ENCODE results near the gene PCSK6. TPM values are rescaled to one million over a fixed set of nuclear protein-coding genes. Genes with fewer than 3 reads are reported as not detected.

Gene PCSK6
- total RNA-seq, 4 donors from 2014 or later, result 10.6 to 98.2 (median 12.8) TPM

DNA sequence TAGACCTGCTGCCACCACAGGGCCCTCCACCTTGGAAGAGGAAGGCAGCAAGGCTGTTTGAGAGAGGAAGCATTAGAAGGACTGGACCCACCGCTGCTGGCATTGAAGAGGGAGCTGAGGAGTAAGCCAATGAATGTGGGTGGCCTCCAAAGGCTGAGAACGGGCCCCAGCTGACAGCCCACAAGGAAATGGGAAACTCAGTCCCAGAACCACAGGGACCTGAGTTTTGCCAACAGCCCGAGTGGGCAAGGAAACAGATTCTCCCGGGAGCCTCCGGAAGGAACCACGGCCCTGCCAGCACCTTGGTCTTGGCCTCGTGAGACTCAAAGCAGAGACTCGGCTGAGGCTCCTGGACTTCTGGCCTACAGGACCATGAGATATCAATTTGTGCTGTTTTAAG is 99.0 kb downstream of the PCSK6 start:
- no peak for TF ChIP-seq POLR2A (IDR thresholded peaks at IDR 0.05)
- TF ChIP-seq, protein P1, sequence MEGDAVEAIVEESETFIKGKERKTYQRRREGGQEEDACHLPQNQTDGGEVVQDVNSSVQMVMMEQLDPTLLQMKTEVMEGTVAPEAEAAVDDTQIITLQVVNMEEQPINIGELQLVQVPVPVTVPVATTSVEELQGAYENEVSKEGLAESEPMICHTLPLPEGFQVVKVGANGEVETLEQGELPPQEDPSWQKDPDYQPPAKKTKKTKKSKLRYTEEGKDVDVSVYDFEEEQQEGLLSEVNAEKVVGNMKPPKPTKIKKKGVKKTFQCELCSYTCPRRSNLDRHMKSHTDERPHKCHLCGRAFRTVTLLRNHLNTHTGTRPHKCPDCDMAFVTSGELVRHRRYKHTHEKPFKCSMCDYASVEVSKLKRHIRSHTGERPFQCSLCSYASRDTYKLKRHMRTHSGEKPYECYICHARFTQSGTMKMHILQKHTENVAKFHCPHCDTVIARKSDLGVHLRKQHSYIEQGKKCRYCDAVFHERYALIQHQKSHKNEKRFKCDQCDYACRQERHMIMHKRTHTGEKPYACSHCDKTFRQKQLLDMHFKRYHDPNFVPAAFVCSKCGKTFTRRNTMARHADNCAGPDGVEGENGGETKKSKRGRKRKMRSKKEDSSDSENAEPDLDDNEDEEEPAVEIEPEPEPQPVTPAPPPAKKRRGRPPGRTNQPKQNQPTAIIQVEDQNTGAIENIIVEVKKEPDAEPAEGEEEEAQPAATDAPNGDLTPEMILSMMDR (IDR thresholded peaks at IDR 0.05), result no peak
- no peak overlapping the region for H3K27ac ChIP-seq
- H3K36me3 ChIP-seq, result no peaks in the 10 kb centered on the region
- no peaks in the 10 kb centered on the region for H3K27me3 ChIP-seq
- no peak for DNase-seq
- H3K4me3 ChIP-seq, result no peak overlapping the region
- no peaks in the 10 kb centered on the region for H3K4me1 ChIP-seq
- no peaks in the 10 kb centered on the region for H3K9me3 ChIP-seq

DNA sequence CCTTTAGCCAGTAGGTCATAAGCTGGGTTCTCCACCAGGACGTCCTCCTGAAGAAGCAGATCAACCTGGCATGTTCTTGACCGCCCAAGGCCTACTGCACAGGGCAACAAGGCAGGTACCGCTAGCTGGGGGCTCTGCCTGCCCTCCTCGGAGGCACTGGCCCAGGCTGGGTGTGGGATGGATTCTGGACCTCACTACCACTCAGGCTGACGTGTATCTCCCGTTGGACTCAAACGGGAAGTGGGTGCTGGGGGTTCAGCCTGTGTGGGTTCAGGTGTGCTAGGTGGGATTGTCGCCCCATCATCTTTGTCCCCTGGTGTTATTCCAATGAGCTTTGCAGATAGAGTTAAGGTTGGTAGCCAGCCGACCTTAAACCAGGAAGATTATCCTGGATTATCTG is 99.4 kb downstream of the PCSK6 start:
- no peak overlapping the region for H3K4me3 ChIP-seq
- H3K27ac ChIP-seq, result no peak overlapping the region
- no peaks in the 10 kb centered on the region for H3K27me3 ChIP-seq
- H3K9me3 ChIP-seq, result no peaks in the 10 kb centered on the region
- TF ChIP-seq POLR2A (IDR thresholded peaks at IDR 0.05), result no peak
- TF ChIP-seq, protein P1 (IDR thresholded peaks at IDR 0.05), result no peak
- no peak for DNase-seq
- no peaks in the 10 kb centered on the region for H3K4me1 ChIP-seq
- H3K36me3 ChIP-seq, result no peaks in the 10 kb centered on the region

- no peaks in the 10 kb centered on the region for H3K4me1 ChIP-seq
- no peaks in the 10 kb centered on the region for H3K27me3 ChIP-seq
- H3K27ac ChIP-seq, result no peak overlapping the region
- H3K9me3 ChIP-seq, result no peaks in the 10 kb centered on the region
- TF ChIP-seq, protein P1 (IDR thresholded peaks at IDR 0.05), result no peak
- no peak for TF ChIP-seq POLR2A (IDR thresholded peaks at IDR 0.05)
- H3K36me3 ChIP-seq, result no peaks in the 10 kb centered on the region
- H3K4me3 ChIP-seq, result no peak overlapping the region
- no peak for DNase-seq
Measured at GRCh38 chr15:101389362-101389761, 100.1 kb downstream of the PCSK6 start.

- no peaks in the 10 kb centered on the region for H3K27me3 ChIP-seq
- no peak for DNase-seq
- H3K4me1 ChIP-seq, result no peaks in the 10 kb centered on the region
- no peaks in the 10 kb centered on the region for H3K9me3 ChIP-seq
- no peak overlapping the region for H3K4me3 ChIP-seq
- H3K27ac ChIP-seq, result no peak overlapping the region
- TF ChIP-seq, protein P1 (IDR thresholded peaks at IDR 0.05), result no peak
- no peak for TF ChIP-seq POLR2A (IDR thresholded peaks at IDR 0.05)
- H3K36me3 ChIP-seq, result no peaks in the 10 kb centered on the region
Measured at GRCh38 chr15:101388046-101388445, 101.5 kb downstream of the PCSK6 start.

DNA sequence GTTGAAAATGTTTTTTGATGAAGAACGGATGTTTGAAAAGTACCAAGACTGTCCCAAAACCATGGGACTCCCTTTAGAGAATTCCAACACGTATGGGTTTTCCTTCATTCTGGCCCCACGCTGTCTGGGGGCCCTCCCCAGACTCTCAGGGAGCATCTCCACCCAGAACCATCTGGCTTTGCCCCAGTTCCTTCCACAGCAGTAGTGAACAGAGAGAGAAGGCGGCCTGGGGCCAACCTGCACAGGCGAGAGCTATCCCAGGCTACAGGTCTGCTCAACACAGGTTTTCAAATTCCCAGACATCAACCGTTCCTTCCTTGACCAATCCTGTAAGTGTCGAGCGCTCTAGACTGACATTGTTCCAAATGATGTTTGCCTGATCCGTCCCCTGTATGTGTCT is 101.9 kb downstream of the PCSK6 start:
- Histone ChIP-seq H3K9me3 (no peaks in the 10 kb centered on the region), H3K27ac (no peak overlapping the region), H3K4me3 (no peak overlapping the region), H3K36me3 (no peaks in the 10 kb centered on the region), H3K4me1 (no peaks in the 10 kb centered on the region), H3K27me3 (no peaks in the 10 kb centered on the region)
- DNase-seq, result no peak
- no peak for TF ChIP-seq POLR2A (IDR thresholded peaks at IDR 0.05)
- TF ChIP-seq, protein P1 (IDR thresholded peaks at IDR 0.05), result no peak

- TF ChIP-seq POLR2A (IDR thresholded peaks at IDR 0.05), result no peak
- TF ChIP-seq, protein P1 (IDR thresholded peaks at IDR 0.05), result no peak
- Histone ChIP-seq H3K27ac (no peak overlapping the region), H3K36me3 (no peaks in the 10 kb centered on the region), H3K27me3 (no peaks in the 10 kb centered on the region), H3K4me3 (no peak overlapping the region), H3K9me3 (no peaks in the 10 kb centered on the region), H3K4me1 (no peaks in the 10 kb centered on the region)
- DNase-seq, result no peak
Measured at GRCh38 chr15:101386967-101387366, 102.5 kb downstream of the PCSK6 start.

Measured in Peyer's patch (tissue), 4 donors.